ACC112 (cell line): Measurements from ENCODE around the gene SAMD8.
"Not testable (repeated sequence)": the region's sequence is repeated elsewhere in the genome, so short reads cannot be mapped to it uniquely, and the experiment has no call there.

ENCODE experiments used
- H2AFZ ChIP-seq: fragments of 200-600 bp; sonication (generic); one replicate; pipeline ENCODE4 v1.6.0; 2017; ENCODE audit warnings: antibody characterized with exemption, low read length; ENCODE audit not compliant: unreplicated experiment
- H3K27ac ChIP-seq: fragments of 200-600 bp; sonication (generic); 2 replicates; pipeline ENCODE4 v1.5.1; 2014; ENCODE audit warnings: low read depth, mild to moderate bottlenecking, antibody characterized with exemption, low read length, moderate library complexity
- H3K27me3 ChIP-seq: fragments of 200-600 bp; sonication (generic); 2 replicates; pipeline ENCODE4 v1.6.1; 2014; ENCODE audit warnings: mild to moderate bottlenecking, antibody characterized with exemption, low read length, moderate library complexity, mixed read lengths; ENCODE audit not compliant: insufficient read depth
- H3K36me3 ChIP-seq: fragments of 200-600 bp; sonication (generic); 2 replicates; pipeline ENCODE4 v1.6.1; 2016; ENCODE audit warnings: mild to moderate bottlenecking, antibody characterized with exemption, low read length, moderate library complexity, mixed read lengths; ENCODE audit not compliant: insufficient read depth
- H3K4me1 ChIP-seq: fragments of 200-600 bp; sonication (generic); one replicate; pipeline ENCODE4 v1.6.1; 2016; ENCODE audit warnings: low read length, mixed read lengths; ENCODE audit not compliant: insufficient read depth, unreplicated experiment, control insufficient read depth
- H3K4me3 ChIP-seq: fragments of 200-600 bp; sonication (generic); 2 replicates; pipeline ENCODE4 v1.5.1; 2014; ENCODE audit warnings: mild to moderate bottlenecking, low read depth, low read length
- H3K79me2 ChIP-seq: fragments of 200-600 bp; sonication (generic); one replicate; pipeline ENCODE4 v1.6.0; 2016; ENCODE audit warnings: low read length; ENCODE audit not compliant: control insufficient read depth, unreplicated experiment, insufficient read depth

SAMD8 gene

GRCh38 chr10:75197906-75198305 is 86.5 kb downstream of the SAMD8 start:
- no peak overlapping the region for H3K27ac ChIP-seq
- no peak overlapping the region for H2AFZ ChIP-seq
- H3K4me1 ChIP-seq, result peaks cover 18% of the 10 kb centered on the region
- H3K36me3 ChIP-seq, result no peaks in the 10 kb centered on the region
- no peaks in the 10 kb centered on the region for H3K27me3 ChIP-seq
- no peak overlapping the region for H3K4me3 ChIP-seq
- H3K79me2 ChIP-seq, result no peaks in the 10 kb centered on the region

- not testable (repeated sequence) for H3K36me3 ChIP-seq, H3K79me2 ChIP-seq, H3K27ac ChIP-seq, H3K4me3 ChIP-seq, H2AFZ ChIP-seq, H3K27me3 ChIP-seq
- H3K4me1 ChIP-seq, result peaks cover 23% of the 10 kb centered on the region
These were observed 88.5 kb downstream of the SAMD8 start for GRCh38 chr10:75199949-75200348.

- Histone ChIP-seq H3K27ac (no peak overlapping the region), H3K4me1 (peaks cover 18% of the 10 kb centered on the region), H3K36me3 (no peaks in the 10 kb centered on the region), H3K4me3 (no peak overlapping the region), H3K27me3 (no peaks in the 10 kb centered on the region), H2AFZ (no peak overlapping the region), H3K79me2 (no peaks in the 10 kb centered on the region)
These were observed 90.4 kb downstream of the SAMD8 start for GRCh38 chr10:75201793-75202307.

GRCh38 chr10:75202321-75203045 is 91.0 kb downstream of the SAMD8 start:
- no peak overlapping the region for H3K4me3 ChIP-seq
- H3K4me1 ChIP-seq, result peaks cover 18% of the 10 kb centered on the region
- H3K79me2 ChIP-seq, result no peaks in the 10 kb centered on the region
- no peaks in the 10 kb centered on the region for H3K36me3 ChIP-seq
- peak overlapping the region; percentile 7; the same call in 1 of the 2 replicates for H3K27ac ChIP-seq
- H2AFZ ChIP-seq, result peak overlapping the region; percentile 80
- no peaks in the 10 kb centered on the region for H3K27me3 ChIP-seq

DNA sequence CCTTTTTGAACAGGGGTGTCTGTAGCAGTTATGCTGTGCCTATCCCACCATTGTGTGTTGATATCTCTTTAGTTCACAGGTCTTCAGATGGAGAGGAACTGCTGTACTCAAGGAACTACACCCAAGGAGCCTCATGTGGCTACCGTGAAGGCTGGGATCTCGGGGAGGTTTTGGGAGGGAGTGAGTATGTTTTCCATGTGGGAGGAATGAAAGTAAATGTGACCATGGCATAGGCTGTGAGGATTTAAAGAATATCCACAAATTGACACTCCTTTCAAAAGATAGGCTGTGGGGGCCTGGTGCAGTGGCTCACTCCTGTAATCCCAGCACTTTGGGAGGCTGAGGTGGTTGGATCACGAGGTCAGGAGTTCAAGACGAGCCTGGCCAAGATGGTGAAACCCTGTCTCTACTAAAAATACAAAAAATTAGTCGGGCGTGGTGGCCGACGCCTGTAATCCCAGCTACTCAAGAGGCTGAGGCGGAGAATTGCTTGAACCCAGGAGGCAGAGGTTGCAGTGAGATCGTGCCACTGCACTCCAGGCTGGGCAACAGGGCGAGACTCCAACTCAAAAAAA is 91.7 kb downstream of the SAMD8 start:
- Histone ChIP-seq H3K27ac (peak overlapping the region; percentile 7; the same call in 1 of the 2 replicates), H3K4me1 (peaks cover 18% of the 10 kb centered on the region), H2AFZ (peak overlapping the region; percentile 80)
- H3K27me3 ChIP-seq, H3K4me3 ChIP-seq, H3K79me2 ChIP-seq, H3K36me3 ChIP-seq: not testable (repeated sequence)

DNA sequence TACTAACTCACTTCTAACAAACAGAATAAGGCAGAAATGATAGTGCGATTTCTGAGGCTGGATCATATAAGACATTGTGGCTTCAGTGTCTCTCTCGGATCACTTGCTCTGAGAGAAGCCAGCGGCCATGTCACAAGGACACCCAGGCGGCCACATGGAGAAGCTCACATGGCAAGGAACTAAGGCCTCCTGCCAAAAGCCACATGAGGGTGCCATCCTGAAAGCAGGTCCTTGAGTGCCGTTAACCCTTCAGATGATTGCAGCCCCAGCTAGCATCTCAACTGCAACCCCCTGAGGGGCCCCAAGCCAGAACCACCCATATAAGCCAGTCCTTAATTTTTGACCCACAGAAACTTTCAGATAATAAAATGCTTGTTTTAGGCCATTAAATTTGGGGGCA is 92.3 kb downstream of the SAMD8 start:
- no peaks in the 10 kb centered on the region for H3K79me2 ChIP-seq
- no peak overlapping the region for H3K27ac ChIP-seq
- H3K27me3 ChIP-seq, result no peaks in the 10 kb centered on the region
- no peak overlapping the region for H3K4me3 ChIP-seq
- no peaks in the 10 kb centered on the region for H3K36me3 ChIP-seq
- H3K4me1 ChIP-seq, result peaks cover 18% of the 10 kb centered on the region
- no peak overlapping the region for H2AFZ ChIP-seq

GRCh38 chr10:75205908-75206307 is 94.5 kb downstream of the SAMD8 start:
- H2AFZ ChIP-seq, result no peak overlapping the region
- peaks cover 3% of the 10 kb centered on the region for H3K79me2 ChIP-seq
- H3K27me3 ChIP-seq, result no peaks in the 10 kb centered on the region
- no peaks in the 10 kb centered on the region for H3K36me3 ChIP-seq
- peaks cover 18% of the 10 kb centered on the region for H3K4me1 ChIP-seq
- H3K27ac ChIP-seq, result no peak overlapping the region
- H3K4me3 ChIP-seq, result no peak overlapping the region

DNA sequence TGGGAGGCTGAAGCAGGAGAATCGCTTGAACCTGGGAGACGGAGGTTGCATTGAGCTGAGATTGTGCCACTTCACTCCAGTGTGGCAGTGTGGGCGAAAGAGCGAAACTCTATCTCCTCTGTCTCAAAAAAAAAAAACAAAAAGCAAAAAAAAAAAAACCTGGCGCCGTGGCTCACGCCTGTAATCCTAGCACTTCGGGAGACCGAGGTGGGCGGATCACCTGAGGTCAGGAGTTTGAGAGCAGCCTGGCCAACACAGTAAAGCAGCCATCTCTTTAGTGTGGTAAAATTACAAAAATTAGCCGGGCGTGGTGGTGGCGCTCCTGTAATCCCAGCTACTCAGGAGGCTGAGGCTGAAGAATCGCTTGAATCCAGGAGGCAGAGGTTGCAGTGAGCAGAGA is 95.2 kb downstream of the SAMD8 start:
- H3K36me3 ChIP-seq, H3K4me3 ChIP-seq, H3K27ac ChIP-seq, H3K27me3 ChIP-seq, H2AFZ ChIP-seq: not testable (repeated sequence)
- H3K79me2 ChIP-seq, result peaks cover 10% of the 10 kb centered on the region
- peaks cover 18% of the 10 kb centered on the region for H3K4me1 ChIP-seq

DNA sequence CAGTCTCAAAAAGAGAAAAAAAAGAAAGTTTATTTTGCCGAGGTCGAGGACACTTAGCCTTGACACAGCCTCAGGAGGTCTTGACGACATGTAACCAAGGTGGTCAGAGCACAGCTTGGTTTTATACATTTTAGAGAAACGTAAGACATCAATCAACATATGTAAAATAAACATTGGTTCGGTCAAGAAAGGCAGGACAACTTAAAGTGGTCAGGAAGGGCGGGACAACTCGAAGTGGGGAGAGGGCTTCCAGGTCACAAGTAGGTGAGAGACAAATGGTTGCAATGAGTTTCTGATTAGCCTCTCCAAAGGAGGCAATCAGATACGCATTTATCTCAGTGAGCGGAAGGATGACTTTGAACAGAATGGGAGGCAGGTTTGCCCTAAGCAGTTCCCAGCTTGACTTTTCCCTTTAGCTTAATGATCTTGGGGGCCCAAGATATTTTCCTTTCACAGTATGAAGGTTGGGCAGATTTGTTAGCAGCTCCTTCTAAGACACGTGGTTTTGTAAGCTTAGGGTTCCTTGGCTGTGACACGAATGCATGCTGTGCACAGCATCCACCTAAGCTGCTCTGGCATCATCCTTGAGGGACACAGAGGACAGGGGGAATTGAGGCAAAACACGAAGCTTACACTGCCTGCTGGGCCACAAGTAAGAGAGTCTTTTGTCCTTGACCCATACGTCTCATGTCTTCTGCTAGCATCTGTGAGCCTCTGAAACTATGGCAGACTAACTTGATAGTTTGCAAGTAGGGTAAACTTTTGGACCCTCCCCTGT is 95.8 kb downstream of the SAMD8 start:
- Histone ChIP-seq H2AFZ (no peak overlapping the region), H3K27ac (no peak overlapping the region), H3K79me2 (peaks cover 16% of the 10 kb centered on the region), H3K4me3 (no peak overlapping the region), H3K36me3 (peaks cover under 1% of the 10 kb centered on the region; the same call in 1 of the 2 replicates), H3K27me3 (no peaks in the 10 kb centered on the region), H3K4me1 (peaks cover 17% of the 10 kb centered on the region)

- peaks cover 6% of the 10 kb centered on the region for H3K36me3 ChIP-seq
- H3K27me3 ChIP-seq, result no peaks in the 10 kb centered on the region
- H3K4me1 ChIP-seq, result peaks cover 17% of the 10 kb centered on the region
- peaks cover 22% of the 10 kb centered on the region for H3K79me2 ChIP-seq
- H2AFZ ChIP-seq, result no peak overlapping the region
- H3K4me3 ChIP-seq, result no peak overlapping the region
- H3K27ac ChIP-seq, result no peak overlapping the region
These were observed 96.3 kb downstream of the SAMD8 start for GRCh38 chr10:75207857-75208144.
